KMS-11 (cell line): Measurements from ENCODE around the gene MIP.

Source experiments
- H2AFZ ChIP-seq: fragments of 200-600 bp; sonication (generic); 2 replicates; pipeline ENCODE4 v1.6.1; 2016; ENCODE audit warnings: antibody characterized with exemption, mixed run types, low read depth
- H3K27ac ChIP-seq: fragments of 200-600 bp; sonication (generic); 2 replicates; pipeline ENCODE4 v1.6.1; 2016; ENCODE audit warnings: mild to moderate bottlenecking, mixed run types
- H3K27me3 ChIP-seq: fragments of 200-600 bp; sonication (generic); 2 replicates; pipeline ENCODE4 v1.6.1; 2017; ENCODE audit warnings: mild to moderate bottlenecking, low read depth, mixed run types, moderate library complexity; ENCODE audit not compliant: insufficient read depth
- H3K36me3 ChIP-seq: fragments of 200-600 bp; sonication (generic); 2 replicates; pipeline ENCODE4 v1.6.1; 2017; ENCODE audit warnings: mild to moderate bottlenecking, mixed run types; ENCODE audit not compliant: insufficient read depth
- H3K4me1 ChIP-seq: fragments of 200-600 bp; sonication (generic); 2 replicates; pipeline ENCODE4 v1.6.1; 2016; ENCODE audit warnings: mild to moderate bottlenecking, low read depth, mixed run types; ENCODE audit not compliant: poor library complexity, severe bottlenecking
- H3K4me2 ChIP-seq: fragments of 200-600 bp; sonication (generic); 2 replicates; pipeline ENCODE4 v1.7.0; 2016; ENCODE audit warnings: mild to moderate bottlenecking, mixed run types
- H3K4me3 ChIP-seq: fragments of 200-600 bp; sonication (generic); IDR thresholded peaks from 2 replicates; pipeline ENCODE4 v1.6.1; 2017; ENCODE audit warnings: low read depth, low read length, mixed read lengths; ENCODE audit not compliant: insufficient read depth
- H3K79me2 ChIP-seq: fragments of 200-600 bp; sonication (generic); 2 replicates; pipeline ENCODE4 v1.6.1; 2016; ENCODE audit warnings: low read depth, mixed run types; ENCODE audit not compliant: insufficient read depth
- H3K9ac ChIP-seq: fragments of 200-600 bp; sonication (generic); 2 replicates; pipeline ENCODE4 v1.6.1; 2016; ENCODE audit warnings: mild to moderate bottlenecking, mixed run types
- H4K20me1 ChIP-seq: fragments of 200-600 bp; sonication (generic); 2 replicates; pipeline ENCODE4 v1.6.1; 2016; ENCODE audit warnings: mild to moderate bottlenecking, mixed run types; ENCODE audit not compliant: insufficient read depth
- CTCF ChIP-seq: fragments of 200-600 bp; sonication (generic); conservative IDR thresholded peaks from 2 replicates; pipeline ENCODE4 v1.6.1; 2017; ENCODE audit warnings: low read depth, mild to moderate bottlenecking, antibody characterized with exemption, low read length, moderate library complexity, mixed read lengths

Gene MIP

GRCh38 chr12:56468216-56469006 is 14.0 kb upstream of the MIP start, which contains the start of gene SPRYD4:
Gene SPRYD4, plus strand, starts transcription at chr12:56468578. Its CDS starts 14 bp downstream, at chr12:56468592.
- H2AFZ ChIP-seq, result peak within 1 kb of the TSS; percentile 74
- H4K20me1 ChIP-seq, result no peaks in the 10 kb centered on the region
- H3K4me3 ChIP-seq, result peak within 1 kb of the TSS; percentile 77
- H3K4me1 ChIP-seq, result peaks cover 50% of the 10 kb centered on the region
- H3K4me2 ChIP-seq, result peak within 1 kb of the TSS; percentile 79
- peak; percentile 81 for TF ChIP-seq CTCF
- H3K27ac ChIP-seq, result peak within 1 kb of the TSS; percentile 91
- peaks cover 50% of the 10 kb centered on the region for H3K79me2 ChIP-seq
- no peaks in the 10 kb centered on the region for H3K27me3 ChIP-seq
- peak within 1 kb of the TSS; percentile 92 for H3K9ac ChIP-seq
- H3K36me3 ChIP-seq, result no peaks in the 10 kb centered on the region; the same call in 1 of the 2 replicates

GRCh38 chr12:56462565-56462964 is 8.1 kb upstream of the MIP start:
- Histone ChIP-seq H3K9ac (no peak overlapping the region), H3K27ac (no peak overlapping the region), H3K36me3 (no peaks in the 10 kb centered on the region), H3K4me3 (no peak overlapping the region), H2AFZ (no peak overlapping the region), H4K20me1 (no peaks in the 10 kb centered on the region), H3K4me1 (peaks cover 11% of the 10 kb centered on the region), H3K79me2 (no peaks in the 10 kb centered on the region), H3K4me2 (no peak overlapping the region), H3K27me3 (no peaks in the 10 kb centered on the region)
- no peak for TF ChIP-seq CTCF

- Histone ChIP-seq H2AFZ (no peak overlapping the region), H3K79me2 (no peaks in the 10 kb centered on the region), H3K27me3 (no peaks in the 10 kb centered on the region), H3K27ac (no peak overlapping the region), H3K36me3 (no peaks in the 10 kb centered on the region), H3K9ac (no peak overlapping the region), H3K4me2 (no peak overlapping the region), H4K20me1 (no peaks in the 10 kb centered on the region), H3K4me3 (no peak overlapping the region), H3K4me1 (peaks cover 7% of the 10 kb centered on the region)
- no peak for TF ChIP-seq CTCF
Observed at GRCh38 chr12:56461235-56462159, 7.0 kb upstream of the MIP start.

- no peak overlapping the region for H2AFZ ChIP-seq
- no peaks in the 10 kb centered on the region for H3K4me1 ChIP-seq
- no peak overlapping the region for H3K4me3 ChIP-seq
- H3K27ac ChIP-seq, result no peak overlapping the region
- no peak overlapping the region for H3K4me2 ChIP-seq
- H3K79me2 ChIP-seq, result no peaks in the 10 kb centered on the region
- no peaks in the 10 kb centered on the region for H4K20me1 ChIP-seq
- H3K9ac ChIP-seq, result no peak overlapping the region
- H3K27me3 ChIP-seq, result no peaks in the 10 kb centered on the region
- no peaks in the 10 kb centered on the region for H3K36me3 ChIP-seq
- TF ChIP-seq CTCF, result no peak
Observed at GRCh38 chr12:56457817-56458216, 3.4 kb upstream of the MIP start.
